ENCODE measurements around the gene VPS8.

VPS8 gene

DNA sequence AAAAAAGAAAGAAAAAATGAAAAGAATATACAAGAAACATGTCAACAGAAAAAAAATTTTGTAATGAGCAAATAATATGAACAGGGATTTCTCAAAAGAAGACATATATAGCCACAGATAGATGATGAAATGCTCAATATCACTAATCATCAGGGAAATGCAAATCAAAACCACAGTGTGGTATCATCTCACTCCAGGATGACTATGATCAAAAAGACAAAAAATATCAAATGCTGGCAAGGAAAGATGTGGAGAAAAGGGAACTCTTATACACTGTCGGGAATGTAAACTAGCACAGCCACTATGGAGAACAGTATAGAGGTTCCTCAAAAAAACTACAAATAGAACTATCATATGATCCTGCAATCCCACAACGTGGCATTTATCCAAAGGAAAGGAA, 246.8 kb downstream of the VPS8 start:
- no peak for DNase-seq (ENCODE audit: low read depth)

DNA sequence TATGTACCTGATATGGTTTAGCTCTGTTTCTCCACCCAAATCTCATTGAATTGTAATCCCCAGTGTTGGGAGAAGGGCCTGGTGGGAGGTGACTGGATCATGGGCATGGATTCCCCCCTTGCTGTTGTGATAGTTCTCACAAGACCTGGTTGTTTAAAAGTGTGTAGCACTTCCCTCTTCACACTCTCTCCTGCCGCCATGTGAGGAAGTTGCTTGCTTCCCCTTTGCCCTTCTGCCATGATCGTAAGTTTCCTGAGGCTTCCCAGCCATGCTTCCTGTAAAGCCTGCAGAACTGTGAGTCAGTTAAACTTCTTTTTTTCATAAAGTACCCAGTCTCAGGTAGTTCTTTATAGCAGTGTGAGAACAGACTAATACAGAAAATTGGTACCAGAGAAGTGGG, 247.8 kb downstream of the VPS8 start:
- no peak for DNase-seq (ENCODE audit: low read depth)

DNA sequence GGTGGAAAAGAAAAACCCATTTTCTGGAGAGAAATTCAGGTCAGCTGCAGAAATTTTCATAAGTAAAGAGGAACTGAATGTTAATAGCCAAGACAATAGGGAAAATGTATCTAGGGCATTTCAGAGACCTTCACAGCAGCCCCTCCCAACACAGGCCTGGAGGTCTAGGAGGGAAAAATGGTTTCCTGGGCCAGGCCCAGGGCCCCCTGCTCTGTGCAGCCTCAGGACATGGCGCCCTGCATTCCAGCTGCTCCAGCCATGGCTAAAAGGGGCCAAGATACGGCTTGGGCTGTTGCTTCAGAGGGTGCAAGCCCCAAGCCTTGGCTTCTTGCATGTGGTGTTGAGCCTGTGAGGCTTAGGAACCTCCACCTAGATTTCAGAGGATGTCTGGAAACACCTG, 248.7 kb downstream of the VPS8 start:
- DNase-seq (ENCODE audit: low read depth): no peak

- no peak for DNase-seq (ENCODE audit: low read depth)
Observed at GRCh38 chr3:185062191-185062590, 250.2 kb downstream of the VPS8 start.

DNA sequence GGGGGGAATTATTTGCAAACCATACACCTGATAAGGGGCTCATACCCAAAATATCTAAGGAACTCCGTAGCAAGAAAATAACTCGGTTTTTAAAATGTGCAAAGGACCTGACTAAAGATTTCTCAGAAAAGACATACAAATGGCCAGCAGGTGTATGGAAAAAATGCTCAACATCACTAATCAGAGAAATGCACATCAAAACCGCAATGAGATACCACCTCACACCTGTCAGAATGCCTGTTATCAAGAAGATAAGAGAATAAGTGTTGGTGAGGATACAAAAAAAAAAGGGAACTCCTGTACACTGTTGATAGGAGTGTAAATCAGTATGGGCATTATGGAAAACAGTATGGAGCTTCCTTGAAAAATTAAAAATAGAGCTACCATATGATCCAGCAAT, 251.5 kb downstream of the VPS8 start:
- no peak for DNase-seq (ENCODE audit: low read depth)

- DNase-seq (ENCODE audit: low read depth): no peak
Observed at GRCh38 chr3:185065059-185065458, 253.1 kb downstream of the VPS8 start.

GRCh38 chr3:185066251-185066650, 254.3 kb downstream of the VPS8 start:
- DNase-seq (ENCODE audit: low read depth): no peak

GRCh38 chr3:185067173-185067572, 255.2 kb downstream of the VPS8 start:
- DNase-seq (ENCODE audit: low read depth): no peak

DNA sequence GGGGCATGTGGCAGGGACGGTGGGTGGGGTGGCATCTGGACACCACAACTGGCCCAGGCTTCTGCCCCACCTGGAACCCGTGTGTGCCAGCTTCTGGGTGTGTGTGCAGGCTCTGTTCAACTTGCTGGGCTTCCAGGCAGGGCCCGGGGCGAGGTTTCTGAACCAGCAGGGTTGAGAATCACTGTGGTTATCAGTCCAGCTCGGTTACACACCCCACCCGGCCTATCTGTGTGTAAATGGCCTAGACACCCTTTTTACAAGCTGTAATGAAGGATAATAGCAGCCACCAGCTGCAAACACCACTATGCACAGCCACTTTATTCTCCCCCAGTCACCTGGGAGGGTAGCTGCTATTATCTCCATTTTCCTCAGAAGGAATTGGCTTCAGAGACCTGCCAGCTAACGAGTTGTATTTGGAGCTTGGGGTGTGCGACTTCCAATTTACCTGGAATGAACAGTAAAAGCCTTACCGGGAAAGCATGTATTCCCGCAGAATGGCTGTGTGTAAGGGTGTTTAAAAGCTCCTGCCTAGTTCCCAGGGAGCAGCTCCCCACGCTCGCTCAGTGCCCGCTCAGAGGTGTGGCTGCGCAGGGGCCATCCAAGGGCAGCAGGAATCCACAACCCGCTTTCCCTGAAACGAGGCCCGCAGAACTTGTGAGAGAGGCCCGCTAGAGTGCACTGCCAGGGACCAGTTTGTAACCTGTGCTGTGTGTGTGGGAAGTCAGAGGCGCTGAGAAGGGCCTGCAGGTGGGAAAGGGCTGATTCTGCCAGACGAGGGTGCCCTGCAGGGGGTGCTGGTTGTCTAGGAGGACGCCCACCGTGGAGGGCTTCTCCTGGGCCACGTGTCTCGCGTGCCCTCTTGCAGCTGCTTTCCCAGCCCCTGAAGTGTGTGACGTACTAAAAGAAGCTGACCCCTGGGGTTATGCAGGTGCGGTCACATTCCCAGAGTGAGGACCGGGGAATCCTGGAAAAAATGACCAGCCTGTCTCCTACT, 257.4 kb downstream of the VPS8 start:
- DNase-seq (ENCODE audit: low read depth): no peak

DNA sequence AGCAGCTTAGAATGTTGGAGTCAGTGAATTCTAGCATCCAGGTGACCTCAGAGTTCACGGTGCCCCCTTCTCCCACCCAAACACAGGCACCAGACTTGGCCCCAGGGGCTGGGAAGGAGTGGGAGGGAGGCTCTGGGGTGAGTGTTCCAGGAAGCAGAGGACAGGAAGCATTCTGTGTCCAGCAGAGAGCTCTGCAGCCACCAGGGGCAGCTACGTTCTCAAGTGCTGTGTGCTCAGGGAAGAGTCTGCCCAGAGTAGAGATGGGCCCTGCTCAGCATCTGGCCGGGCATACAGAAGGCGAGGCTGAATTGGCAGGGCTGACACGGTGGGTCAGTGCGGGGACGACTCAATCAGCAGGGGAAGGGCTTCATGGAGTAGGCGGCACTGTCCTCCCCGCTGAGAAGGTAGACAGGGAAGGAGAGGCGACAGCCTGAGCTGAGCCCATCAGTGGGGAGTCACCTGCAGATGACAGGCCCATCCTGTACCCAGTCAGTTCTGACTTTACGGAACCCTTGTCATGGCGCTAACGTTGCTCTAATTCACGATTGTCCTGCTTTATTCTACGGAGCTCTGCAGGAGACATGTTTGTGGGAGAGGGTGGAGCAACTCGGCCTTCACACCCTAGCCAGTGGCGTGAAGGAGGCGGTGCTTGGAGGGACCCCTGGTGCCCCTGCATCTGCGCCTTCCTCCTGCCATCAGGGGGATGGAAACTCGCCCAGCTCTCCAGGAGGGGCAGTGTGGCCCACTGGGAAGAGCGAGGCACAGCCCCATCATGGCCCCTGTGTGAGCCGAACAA, 258.7 kb downstream of the VPS8 start:
- peak; percentile 42 for DNase-seq (ENCODE audit: low read depth)

- no peak for DNase-seq (ENCODE audit: low read depth)
Observed at GRCh38 chr3:185071287-185071800, 259.4 kb downstream of the VPS8 start.

GRCh38 chr3:185075547-185075946, 263.6 kb downstream of the VPS8 start:
- DNase-seq (ENCODE audit: low read depth): no peak

DNA sequence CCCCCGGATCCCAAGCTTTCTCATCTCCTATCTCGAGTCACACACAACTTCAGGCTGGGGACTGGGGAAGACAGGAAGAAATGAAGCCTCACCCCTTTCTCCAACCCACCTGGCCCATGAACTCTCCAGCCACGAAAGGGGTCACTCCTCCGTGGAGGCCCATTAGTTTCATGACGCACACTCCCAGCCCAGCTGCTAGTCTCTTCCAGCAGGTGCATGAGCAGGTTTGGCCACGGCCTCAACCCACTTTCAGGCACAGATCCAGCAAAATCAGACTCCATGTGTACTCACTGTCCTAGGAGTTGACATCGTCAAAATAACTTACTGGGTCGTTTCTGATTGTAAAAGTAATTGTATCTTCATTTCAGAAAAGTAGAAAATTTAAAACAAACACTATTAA, 264.3 kb downstream of the VPS8 start:
- DNase-seq (ENCODE audit: low read depth): no peak

- no peak for DNase-seq (ENCODE audit: low read depth)
Observed at GRCh38 chr3:185079625-185080024, 267.7 kb downstream of the VPS8 start.

GRCh38 chr3:185081521-185081920, 269.6 kb downstream of the VPS8 start:
- no peak for DNase-seq (ENCODE audit: low read depth)

- DNase-seq (ENCODE audit: low read depth): no peak
Observed at GRCh38 chr3:185082149-185082548, 270.2 kb downstream of the VPS8 start.

- no peak for DNase-seq (ENCODE audit: low read depth)
Observed at GRCh38 chr3:185082829-185083228, 270.9 kb downstream of the VPS8 start.

- DNase-seq (ENCODE audit: low read depth): no peak
Observed at GRCh38 chr3:185084402-185084801, 272.4 kb downstream of the VPS8 start.

DNA sequence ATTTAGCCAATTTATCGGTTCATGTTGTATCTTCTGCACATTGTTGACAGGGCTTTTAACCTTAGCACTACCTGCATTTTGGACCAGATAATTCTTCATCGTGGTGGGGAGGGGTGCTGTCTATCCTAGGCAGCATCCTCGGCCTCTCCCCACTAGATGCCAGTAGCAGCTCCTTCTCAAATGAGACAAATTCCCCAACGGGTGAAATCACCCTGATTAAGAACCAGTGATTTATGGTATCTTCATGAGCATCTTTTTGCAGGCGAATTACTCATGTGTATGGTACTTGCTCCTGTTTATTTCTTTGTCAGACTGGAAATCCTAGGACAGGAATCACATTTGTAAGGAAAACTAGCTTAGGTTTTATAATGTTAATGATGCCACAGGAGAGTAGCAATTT, 272.9 kb downstream of the VPS8 start:
- DNase-seq (ENCODE audit: low read depth): no peak

- DNase-seq (ENCODE audit: low read depth): no peak
Observed at GRCh38 chr3:185087419-185087818, 275.5 kb downstream of the VPS8 start.

GRCh38 chr3:185089343-185089742, 277.4 kb downstream of the VPS8 start:
- no peak for DNase-seq (ENCODE audit: low read depth)

DNA sequence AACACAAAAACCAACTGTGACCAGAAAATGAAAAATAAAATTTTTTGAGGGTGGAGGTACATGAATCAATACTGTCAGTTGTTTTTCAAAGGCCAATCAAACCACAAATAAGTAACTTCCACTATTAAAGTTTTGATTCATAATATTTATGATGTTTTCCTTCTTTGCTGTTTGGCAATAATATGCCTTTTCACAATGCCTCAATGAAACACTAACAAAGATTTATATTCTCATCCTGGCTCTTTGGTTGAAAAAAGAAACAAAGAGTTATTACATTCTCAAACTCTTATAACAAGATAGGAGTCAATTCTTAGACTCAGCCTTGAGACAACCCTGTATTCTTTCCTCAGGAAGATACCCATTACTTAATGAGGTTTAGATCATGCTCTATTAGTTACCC, 277.8 kb downstream of the VPS8 start:
- DNase-seq (ENCODE audit: low read depth): no peak

GRCh38 chr3:185090811-185091210, 278.8 kb downstream of the VPS8 start:
- DNase-seq (ENCODE audit: low read depth): no peak
